Endometrial microvascular endothelial cells (primary cell): Measurements from ENCODE around the gene BCKDK. TPM values are rescaled to one million over a fixed set of nuclear protein-coding genes. Genes with fewer than 3 reads are reported as not detected.

ENCODE experiments used
- in situ Hi-C: cut with HindIII; loops from 2 replicates; pipeline ENCODE4 v1.10.0; 2017; ENCODE audit warnings: low sequenced_read_pairs, low pct_unique_long_range_greater_than_20kb; ENCODE audit errors: inconsistent ontology term
- total RNA-seq: library from RNA; depleted of rRNA; stranded (reverse); fragments of >200 nt; gene quantifications from one replicate; pipeline ENCODE4 v1.2.3, GENCODE V29; 2015; ENCODE audit errors: inconsistent ontology term

Gene BCKDK
- total RNA-seq, 1 donor from 2014 or later = 88.6 TPM

DNA sequence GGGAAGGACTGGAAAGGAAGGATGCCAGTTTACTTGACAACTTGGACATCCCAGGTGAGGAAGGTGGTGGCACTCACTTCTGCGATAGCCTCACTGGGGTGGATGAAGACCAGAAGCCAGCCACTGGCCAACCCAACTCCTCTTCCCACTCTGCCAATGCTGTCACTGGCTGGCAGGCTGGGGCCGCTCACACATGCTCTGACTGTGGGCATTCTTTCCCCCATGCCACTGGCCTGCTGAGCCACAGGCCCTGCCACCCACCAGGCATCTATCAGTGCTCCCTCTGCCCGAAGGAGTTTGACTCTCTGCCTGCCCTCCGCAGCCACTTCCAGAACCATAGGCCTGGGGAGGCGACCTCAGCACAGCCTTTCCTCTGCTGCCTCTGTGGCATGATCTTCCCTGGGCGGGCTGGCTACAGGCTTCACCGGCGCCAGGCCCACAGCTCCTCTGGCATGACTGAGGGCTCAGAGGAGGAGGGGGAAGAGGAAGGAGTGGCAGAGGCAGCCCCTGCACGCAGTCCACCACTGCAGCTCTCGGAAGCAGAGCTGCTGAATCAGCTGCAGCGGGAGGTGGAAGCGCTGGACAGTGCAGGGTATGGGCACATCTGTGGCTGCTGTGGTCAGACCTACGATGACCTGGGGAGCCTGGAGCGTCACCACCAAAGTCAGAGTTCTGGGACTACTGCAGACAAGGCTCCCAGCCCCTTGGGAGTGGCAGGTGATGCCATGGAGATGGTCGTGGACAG is 29.4 kb upstream of the BCKDK start:
- in situ Hi-C loops = no loop called here

DNA sequence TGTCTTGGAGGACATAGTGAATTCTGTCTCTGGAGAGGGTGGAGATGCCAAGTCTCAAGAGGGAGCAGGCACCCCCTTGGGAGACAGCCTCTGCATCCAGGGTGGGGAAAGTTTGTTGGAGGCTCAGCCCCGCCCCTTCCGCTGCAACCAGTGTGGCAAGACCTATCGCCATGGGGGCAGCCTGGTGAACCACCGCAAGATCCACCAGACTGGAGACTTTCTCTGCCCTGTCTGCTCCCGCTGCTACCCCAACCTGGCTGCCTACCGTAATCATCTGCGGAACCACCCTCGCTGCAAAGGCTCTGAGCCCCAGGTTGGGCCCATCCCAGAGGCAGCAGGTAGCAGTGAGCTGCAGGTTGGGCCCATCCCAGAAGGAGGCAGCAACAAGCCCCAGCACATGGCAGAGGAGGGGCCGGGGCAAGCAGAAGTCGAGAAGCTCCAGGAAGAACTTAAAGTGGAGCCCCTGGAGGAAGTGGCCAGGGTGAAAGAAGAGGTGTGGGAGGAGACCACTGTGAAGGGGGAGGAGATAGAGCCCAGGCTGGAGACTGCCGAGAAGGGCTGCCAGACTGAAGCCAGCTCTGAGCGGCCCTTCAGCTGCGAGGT is 28.7 kb upstream of the BCKDK start:
- in situ Hi-C loops = no loop called here

DNA sequence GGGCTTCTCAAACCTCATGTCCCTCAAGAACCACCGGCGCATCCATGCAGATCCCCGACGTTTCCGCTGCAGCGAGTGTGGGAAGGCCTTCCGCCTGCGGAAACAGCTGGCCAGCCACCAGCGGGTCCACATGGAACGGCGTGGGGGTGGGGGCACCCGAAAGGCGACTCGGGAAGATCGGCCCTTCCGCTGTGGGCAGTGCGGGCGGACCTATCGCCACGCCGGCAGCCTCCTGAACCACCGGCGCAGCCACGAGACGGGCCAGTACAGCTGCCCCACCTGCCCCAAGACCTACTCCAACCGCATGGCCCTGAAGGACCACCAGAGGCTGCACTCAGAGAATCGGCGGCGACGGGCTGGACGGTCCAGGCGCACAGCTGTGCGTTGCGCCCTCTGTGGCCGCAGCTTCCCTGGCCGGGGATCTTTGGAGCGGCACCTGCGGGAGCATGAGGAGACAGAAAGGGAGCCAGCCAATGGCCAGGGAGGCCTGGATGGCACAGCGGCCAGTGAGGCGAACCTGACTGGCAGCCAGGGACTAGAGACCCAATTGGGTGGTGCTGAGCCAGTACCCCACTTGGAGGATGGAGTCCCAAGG is 28.1 kb upstream of the BCKDK start:
- in situ Hi-C loops = no loop called here

DNA sequence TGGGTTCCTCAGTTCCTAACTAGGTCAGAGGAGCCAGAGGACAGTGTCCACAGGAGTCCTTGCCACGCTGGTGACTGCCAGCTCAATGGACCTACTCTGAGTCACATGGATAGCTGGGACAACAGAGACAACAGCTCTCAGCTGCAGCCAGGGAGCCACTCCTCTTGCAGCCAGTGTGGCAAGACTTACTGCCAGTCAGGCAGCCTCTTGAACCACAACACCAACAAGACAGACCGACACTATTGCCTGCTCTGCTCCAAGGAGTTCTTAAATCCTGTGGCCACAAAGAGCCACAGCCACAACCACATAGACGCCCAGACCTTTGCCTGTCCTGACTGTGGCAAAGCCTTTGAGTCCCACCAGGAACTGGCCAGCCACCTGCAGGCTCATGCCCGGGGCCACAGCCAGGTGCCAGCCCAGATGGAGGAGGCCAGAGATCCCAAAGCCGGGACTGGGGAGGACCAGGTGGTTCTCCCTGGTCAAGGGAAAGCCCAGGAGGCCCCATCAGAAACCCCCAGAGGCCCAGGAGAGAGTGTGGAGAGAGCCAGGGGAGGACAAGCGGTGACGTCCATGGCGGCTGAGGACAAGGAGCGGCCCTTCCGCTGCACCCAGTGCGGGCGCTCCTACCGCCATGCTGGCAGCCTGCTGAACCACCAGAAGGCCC is 27.3 kb upstream of the BCKDK start:
- in situ Hi-C loops = no loop called here

DNA sequence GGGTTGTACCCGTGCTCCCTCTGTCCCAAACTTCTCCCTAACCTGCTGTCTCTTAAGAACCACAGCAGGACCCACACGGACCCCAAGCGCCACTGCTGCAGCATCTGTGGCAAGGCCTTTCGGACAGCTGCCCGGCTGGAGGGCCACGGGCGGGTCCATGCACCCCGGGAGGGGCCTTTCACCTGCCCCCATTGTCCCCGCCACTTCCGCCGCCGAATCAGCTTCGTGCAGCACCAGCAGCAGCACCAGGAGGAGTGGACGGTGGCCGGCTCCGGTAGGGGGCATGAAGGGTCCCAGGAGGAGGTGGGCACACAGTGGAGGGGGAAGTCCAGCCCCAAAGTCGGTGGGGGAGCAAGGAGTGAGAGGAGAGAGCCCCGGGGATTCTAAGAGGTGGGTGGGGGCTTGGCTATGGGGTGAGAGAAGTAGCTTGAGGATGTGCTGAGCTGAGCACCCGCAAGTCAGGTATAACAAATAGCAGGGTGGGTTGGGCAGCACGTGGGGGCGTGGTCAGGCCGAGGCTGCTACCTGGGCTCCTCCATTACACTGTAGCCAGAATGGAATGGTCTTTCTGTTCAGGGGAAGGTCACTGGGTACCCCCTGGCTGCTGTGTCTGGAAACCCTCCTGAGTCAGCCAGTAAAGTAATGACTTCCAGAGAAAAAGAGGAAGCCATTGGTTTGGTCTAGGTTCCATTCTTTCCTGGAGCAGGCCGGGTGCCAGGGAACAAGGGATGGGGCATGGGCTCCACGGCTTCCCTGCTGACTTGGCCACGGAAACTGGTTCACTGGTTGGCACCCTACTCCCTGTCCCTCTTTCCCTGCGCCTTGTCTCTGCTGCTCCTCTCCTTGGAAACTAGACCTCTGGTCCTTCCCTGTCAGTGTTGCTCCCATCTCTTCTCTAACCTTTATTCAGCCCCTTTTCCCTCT is 26.5 kb upstream of the BCKDK start:
- in situ Hi-C loops = no loop called here

DNA sequence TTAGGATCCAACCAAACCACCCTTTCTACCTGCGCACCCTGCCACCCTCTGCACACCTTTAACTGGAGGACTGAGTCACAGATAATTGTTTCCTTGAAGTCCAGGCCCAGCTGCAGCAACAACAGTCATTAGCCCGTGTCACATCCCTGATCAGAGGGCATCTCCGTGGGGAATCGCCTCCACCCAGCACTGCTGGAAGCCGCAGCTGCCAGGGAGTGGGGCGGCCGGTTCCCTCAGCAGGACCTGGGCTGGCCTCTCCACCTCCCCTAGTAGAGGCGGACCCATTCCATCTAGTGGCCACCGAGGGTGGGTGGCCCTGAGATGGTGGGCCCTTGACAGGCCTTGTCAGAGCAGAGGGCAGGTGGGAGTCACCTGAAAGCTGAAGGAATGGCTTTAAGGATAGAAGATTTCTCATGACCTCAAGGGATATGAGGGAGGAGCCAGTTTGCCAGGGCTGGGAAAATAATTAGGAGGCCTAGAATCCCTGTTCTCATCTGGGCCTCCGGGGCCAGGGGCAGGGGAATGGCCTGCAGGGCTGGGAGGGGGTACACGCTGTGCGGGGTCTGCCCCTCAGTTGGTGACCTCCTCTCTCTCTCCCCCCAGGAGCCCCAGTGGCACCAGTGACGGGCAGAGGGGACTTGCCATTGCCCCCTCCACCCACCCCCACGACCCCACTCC is 25.7 kb upstream of the BCKDK start:
- in situ Hi-C loops = no loop called here

DNA sequence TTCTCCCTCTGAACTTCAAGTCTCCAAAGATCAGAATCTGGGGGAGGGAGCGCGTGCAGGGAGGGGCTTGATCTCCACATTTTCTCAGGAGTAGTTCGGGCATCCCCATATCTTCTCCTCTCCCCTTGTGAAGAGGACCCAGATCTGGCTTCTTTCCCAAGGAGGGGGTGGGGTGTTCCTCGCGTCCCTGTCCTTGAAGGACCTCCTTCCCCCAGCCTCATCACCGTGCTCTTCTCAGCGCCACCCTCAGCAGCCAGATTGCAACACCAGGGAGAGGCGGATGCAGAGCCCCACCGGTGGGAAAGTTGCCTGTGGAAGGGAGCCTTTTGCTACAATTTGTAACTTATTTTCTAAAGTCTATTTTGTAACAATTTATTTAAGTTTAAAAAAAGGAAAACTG is 25.1 kb upstream of the BCKDK start:
- in situ Hi-C loops = no loop called here

DNA sequence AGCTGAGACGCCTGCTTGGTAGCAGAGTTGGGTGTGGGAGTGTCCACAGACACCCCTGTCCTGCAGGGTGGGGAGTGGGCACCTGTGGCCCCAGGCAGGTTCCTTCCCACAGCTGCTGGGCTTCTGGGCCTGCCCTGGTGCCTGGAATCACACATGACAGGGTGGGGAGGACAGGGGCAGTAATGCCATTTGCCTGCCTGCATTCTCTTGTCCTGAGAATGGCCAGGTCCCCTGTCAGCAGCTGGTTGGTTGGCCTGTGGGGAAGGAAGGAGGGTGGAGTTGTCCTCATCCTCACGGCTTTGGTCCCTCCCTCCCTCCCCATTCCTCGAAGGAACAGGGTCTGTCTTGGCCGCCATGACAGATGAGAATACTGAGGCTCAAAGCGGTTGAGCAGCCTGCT is 24.6 kb upstream of the BCKDK start:
- in situ Hi-C loops = no loop called here

DNA sequence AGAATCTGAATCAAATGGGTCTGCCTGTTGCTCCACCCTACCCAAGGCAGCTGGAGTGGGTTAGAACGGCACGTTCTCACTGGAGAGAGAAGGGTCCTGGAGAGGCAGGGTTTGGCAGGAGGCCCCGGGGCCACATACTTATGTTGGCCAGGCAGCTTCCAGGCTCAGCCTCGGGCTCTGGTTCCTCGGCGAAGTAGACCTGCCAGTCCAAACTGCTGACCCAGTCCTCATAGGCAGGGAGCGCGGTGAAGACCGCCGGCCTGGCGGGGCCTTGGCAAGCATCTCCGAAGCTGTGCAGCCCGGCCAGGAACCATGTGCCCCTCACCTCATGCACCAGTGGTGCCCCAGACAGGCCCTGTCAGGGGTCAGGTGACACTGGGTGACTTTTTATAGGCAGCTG is 24.2 kb upstream of the BCKDK start:
- in situ Hi-C loops = no loop called here

DNA sequence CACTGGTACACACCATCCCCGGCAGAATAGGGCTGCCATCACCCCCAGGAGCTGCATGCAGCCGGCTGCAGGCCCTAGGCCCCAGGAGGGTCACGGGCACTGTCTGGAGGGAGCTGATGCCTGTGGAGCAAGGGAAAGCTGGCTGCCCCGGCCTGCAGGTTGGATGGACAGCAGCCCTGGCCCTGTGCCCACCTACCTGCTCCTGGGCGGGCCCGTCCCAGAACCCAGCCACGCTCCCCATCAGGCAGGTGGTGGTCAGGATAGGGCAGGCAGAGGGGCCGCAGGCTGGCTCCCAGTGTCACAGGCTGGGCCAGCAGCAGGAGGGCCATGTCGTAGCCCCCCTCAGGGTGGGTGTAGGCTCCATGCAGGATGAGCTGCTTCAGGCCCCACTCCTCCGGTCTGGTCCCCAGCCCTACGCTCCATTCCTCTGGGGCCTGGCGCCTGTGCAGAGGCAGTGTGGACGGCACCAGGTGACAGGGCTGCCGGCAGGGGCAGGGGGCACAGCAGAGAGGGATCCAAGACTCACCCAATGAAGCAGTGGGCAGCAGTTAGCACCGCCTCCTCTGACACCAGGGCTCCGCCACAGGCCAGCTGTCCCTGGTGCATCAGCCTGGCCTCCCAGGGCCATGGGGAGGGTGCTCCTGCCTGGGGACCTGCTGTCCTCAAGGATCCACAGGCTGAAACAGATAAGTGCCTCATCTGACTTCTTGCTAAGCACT is 23.4 kb upstream of the BCKDK start:
- in situ Hi-C loops = no loop called here

DNA sequence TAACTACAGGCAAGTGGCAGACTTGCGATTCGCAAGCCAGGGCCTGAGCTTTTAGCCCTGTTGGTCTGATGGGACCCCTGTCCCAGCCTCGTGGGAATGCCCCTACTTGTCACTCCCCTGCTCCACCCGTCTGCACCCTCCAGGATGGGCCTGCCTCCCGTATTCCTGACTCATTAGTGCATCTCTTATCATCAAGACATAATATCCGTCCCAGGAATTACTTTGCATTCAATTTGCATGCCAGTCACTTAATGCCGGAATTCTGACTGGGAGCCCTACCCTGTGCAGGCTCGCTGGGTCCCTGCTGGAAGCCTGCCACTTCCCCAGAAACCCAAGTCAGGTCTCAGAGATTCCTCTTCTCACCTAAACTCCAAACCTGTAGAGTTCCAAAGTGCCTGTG is 22.8 kb upstream of the BCKDK start:
- in situ Hi-C loops = no loop called here

DNA sequence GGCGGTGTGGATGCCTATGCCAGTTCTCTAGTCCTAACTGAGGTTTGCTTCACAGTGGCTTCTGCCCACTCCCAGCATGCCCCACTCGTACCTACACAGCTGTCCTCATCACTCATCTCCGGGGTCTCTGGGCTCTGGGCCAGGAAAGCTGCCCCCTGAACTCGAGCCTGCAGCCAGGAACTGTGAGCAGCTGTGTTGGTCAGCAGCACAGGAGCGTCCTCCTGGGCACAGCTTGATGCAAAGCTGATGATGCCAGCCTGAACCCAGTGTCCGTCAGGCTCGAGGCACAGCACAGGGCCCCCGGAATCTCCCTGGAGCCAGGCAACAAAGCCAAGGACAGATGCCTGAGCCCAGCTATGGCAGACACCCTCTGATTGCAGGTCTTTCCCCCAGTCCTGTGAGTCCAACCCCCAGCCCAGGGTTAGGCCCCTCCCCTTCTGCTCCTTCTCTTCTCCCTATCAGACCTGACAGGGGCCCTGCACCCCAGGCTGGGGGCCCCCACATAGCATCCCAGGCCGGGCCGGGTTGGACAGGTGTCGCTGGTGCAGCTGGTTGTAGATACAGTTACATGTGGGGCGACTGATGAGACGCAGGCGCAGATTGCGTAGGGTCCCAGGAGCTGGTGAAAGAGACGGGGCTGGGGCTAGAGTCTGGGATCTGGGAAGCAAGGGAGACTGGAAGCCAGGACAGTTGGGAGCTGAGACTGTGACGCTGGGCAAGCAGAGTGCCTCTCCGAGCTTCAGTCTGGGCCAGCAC is 22.1 kb upstream of the BCKDK start:
- in situ Hi-C loops = no loop called here

DNA sequence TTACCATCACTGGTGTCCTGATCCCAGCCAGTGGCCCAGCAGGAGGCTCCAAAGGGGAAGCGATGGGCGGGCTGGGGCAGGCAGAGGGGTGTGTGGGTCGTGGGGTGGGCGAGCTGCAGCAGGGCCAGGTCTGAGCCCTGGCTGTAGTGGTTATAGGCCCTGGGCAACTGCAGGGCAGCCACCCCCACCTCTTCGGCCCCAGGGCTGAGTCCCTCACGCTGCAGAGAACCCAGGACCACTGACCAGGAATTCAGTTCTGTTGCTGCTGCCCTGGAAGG is 21.6 kb upstream of the BCKDK start:
- in situ Hi-C loops = no loop called here

DNA sequence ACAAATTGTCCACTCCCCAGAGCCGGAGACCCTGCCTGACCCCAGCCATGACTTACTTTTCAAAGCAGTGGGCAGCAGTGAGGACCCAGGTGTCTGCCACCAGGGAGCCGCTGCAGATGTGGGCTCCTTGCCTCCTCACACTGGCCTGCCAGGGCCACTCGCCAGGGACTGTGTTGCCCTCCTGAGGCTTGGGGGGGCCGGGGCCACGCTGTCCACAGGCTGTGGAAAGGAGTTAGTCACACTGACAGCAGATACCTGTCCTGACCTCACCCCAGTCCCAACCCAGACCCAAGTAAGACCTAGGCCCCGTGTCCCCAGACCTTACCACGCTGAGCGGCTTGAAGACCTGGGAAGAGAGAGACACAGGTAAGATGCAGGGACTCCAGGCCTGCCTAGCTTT is 20.7 kb upstream of the BCKDK start:
- in situ Hi-C loops = no loop called here

DNA sequence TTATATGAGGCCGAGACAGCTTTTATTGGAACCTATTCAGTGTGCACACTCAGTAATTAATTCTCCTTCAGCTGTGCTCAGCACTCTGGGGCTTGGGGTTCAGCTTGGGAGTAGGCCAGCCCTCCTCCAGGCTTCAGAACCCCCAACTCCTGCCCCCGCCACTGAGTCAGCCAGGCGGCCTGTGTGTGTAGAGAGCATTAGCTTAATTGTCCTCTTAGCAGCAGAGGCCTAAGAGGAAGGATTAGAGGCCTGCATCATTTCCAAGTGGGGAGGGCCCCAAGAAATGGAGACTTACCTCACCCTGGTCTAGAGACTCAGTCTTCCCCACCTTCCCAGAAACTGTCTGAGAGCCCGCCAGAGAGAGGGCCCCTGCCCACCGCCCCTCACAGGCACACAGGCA is 20.2 kb upstream of the BCKDK start:
- in situ Hi-C loops = no loop called here

DNA sequence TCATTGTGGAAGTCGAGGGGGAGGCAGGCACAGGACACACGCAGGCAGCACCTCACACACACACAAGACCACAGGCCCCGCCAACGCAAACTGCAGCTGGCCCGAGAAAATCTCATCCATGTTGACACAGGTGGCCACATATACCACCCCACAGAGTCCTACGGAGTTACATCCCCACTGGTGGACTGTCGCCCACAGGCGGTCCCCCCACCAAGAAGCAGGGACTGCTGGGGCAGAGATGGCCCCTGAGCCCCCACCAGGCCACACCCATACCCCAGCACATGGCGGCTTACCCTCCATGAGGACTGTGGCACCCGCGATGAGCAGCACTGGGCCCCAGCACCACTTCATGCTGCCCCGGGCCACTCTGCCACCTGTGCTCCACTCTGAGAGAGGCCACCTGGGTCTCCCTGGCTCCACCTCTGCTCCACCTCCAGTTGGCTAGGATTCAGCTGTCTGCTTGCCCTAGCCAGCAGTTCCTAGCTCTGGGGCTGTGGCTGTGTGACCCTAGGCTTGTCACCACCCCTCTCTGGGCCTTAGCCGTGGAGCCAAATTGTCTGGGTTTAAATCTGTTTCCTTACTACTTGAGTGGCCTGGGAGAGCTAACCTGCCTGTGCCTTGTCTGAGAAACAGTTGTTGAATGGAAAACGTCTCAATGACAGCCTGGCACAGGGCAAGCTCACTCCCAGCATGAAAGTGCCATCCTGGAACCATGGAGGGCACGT is 19.6 kb upstream of the BCKDK start, which contains the start of gene PRSS53:
PRSS53 (minus strand) TSS at position 485 of the 725 bp plus-strand sequence; CDS start at position 351, 134 bp downstream.
- in situ Hi-C loops = no loop called here

DNA sequence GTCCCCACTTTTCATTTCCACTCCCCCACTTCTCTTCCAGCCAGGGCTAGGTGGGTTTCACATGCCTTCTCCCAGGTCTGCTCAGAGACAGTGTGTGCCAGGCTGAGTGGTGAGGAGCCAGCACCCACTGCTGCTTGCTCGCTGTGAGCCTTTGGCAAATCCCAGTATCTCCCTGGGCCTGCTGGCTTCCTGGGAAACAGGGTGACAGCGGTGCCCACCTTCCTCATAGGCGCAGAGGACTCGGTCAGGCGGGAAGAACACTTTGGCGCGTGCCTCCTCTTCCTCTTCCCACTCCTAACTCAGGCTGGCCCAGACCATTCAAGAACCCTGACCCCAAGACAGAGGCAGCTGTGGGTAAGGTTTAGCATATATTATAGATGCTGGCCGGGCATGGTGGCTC is 19.0 kb upstream of the BCKDK start:
- in situ Hi-C loops = no loop called here
